Naive thymus-derived CD4-positive, alpha-beta T cell (primary cell): Measurements from ENCODE around the gene TSHZ3. TPM values are rescaled to one million over a fixed set of nuclear protein-coding genes. Genes with fewer than 3 reads are reported as not detected.

Experiments
- ATAC-seq: fragments of 150-1000 bp; cut with Tn5 transposase; 2 replicates; pipeline ENCODE4 v1.10.0; 2021; ENCODE audit warnings: mild to moderate bottlenecking, moderate library complexity
- CTCF ChIA-PET: fragments of 350-600 bp; sonication (Branson Sonifier 250); formaldehyde crosslinking; loops from one replicate; lab custom pipeline; 2021; ENCODE audit warnings: antibody characterized with exemption; lab: Charles Lee
- POLR2A ChIA-PET: fragments of 350-600 bp; sonication (Branson Sonifier 250); formaldehyde crosslinking; loops from one replicate; lab custom pipeline; 2021; ENCODE audit warnings: antibody characterized with exemption, inconsistent platforms; lab: Charles Lee
- DNase-seq, 9 donors: peaks; one replicate each; pipeline versions ENCODE4 v3.0.0 to v3.0.0-alpha.2; 2020 to 2022; ENCODE audit warnings: mixed read lengths in 1 of 9
- H3K27ac ChIP-seq: one replicate; pipeline ENCODE4 v1.7.0; 2013; ENCODE audit warnings: mild to moderate bottlenecking, low read depth, low read length, moderate library complexity
- H3K27me3 ChIP-seq, 2 donors: one replicate each; pipeline ENCODE4 v1.7.0; 2013; ENCODE audit warnings: low read length in 2 of 2, mild to moderate bottlenecking in 2 of 2, moderate library complexity in 2 of 2; ENCODE audit not compliant: control insufficient read depth in 2 of 2, insufficient read depth in 2 of 2
- H3K36me3 ChIP-seq, 3 experiments: 1 replicate in 2 of 3; 2 replicates in 1 of 3; pipeline ENCODE4 v1.7.0; 2013; ENCODE audit warnings: low read length in 3 of 3, mild to moderate bottlenecking in 3 of 3, moderate library complexity in 1 of 3; ENCODE audit not compliant: insufficient read depth in 3 of 3, control insufficient read depth in 2 of 3
- H3K4me1 ChIP-seq, 2 donors: one replicate each; pipeline ENCODE4 v1.7.0; 2013; ENCODE audit warnings: low read length in 2 of 2, mild to moderate bottlenecking in 2 of 2, moderate library complexity in 1 of 2; ENCODE audit not compliant: control insufficient read depth in 2 of 2, insufficient read depth in 2 of 2
- H3K4me3 ChIP-seq: 2 replicates; pipeline ENCODE4 v1.7.0; 2013; ENCODE audit warnings: mild to moderate bottlenecking, low read length
- H3K9me3 ChIP-seq, 3 experiments: 1 replicate in 2 of 3; 2 replicates in 1 of 3; pipeline ENCODE4 v1.7.0; 2013; ENCODE audit warnings: low read length in 3 of 3; ENCODE audit not compliant: control insufficient read depth in 2 of 3
- H3K27ac Mint-ChIP-seq, 9 donors: one replicate each; pipeline ENCODE4 v1.8.0; 2020 to 2022; ENCODE audit warnings: mixed read lengths in 9 of 9, mild to moderate bottlenecking in 8 of 9, moderate library complexity in 5 of 9, inconsistent platforms in 2 of 9
- H3K27me3 Mint-ChIP-seq, 5 donors: one replicate each; pipeline ENCODE4 v1.8.0; 2021 to 2022; ENCODE audit warnings: mixed read lengths in 5 of 5, mild to moderate bottlenecking in 1 of 5
- H3K36me3 Mint-ChIP-seq, 5 donors: one replicate each; pipeline ENCODE4 v1.8.0; 2020 to 2022; ENCODE audit warnings: mixed read lengths in 5 of 5, mild to moderate bottlenecking in 3 of 5, inconsistent platforms in 1 of 5
- H3K4me1 Mint-ChIP-seq, 7 donors: one replicate each; pipeline ENCODE4 v1.8.0; 2020 to 2022; ENCODE audit warnings: mixed read lengths in 7 of 7, mild to moderate bottlenecking in 3 of 7, inconsistent platforms in 1 of 7
- H3K4me3 Mint-ChIP-seq, 10 donors: one replicate each; pipeline ENCODE4 v1.8.0; 2020 to 2022; ENCODE audit warnings: mild to moderate bottlenecking in 10 of 10, mixed read lengths in 10 of 10, moderate library complexity in 6 of 10, inconsistent platforms in 2 of 10
- H3K9me3 Mint-ChIP-seq, 11 donors: one replicate each; pipeline ENCODE4 v1.8.0; 2020 to 2022; ENCODE audit warnings: mixed read lengths in 11 of 11, mild to moderate bottlenecking in 4 of 11, inconsistent platforms in 1 of 11, moderate library complexity in 1 of 11
- intact Hi-C, 2 donors: fragments of 100-400 bp; cut with micrococcal nuclease; formaldehyde crosslinking; loops; one replicate each; pipeline ENCODE4 v1.15.1; 2023
- polyA plus RNA-seq, 2 donors: library from polyadenylated mRNA; unstranded; fragments of 300-500 nt; fragmentation: Illumina TruSeq; gene quantifications; one replicate each; pipeline ENCODE4 v1.2.3, GENCODE V29; 2021
- total RNA-seq, 6 experiments: library from RNA in 5 of 6; stranded (reverse) in 5 of 6; gene quantifications; 1 replicate in 5 of 6; 2 replicates in 1 of 6; pipeline ENCODE4 v1.2.3 and lab custom pipeline; 2021 to 2026

TSHZ3 gene
- total and polyA plus RNA-seq, 7 experiments from 2014 or later = 0.08 to 6.0 (median 0.20) TPM; not detected in 1

DNA sequence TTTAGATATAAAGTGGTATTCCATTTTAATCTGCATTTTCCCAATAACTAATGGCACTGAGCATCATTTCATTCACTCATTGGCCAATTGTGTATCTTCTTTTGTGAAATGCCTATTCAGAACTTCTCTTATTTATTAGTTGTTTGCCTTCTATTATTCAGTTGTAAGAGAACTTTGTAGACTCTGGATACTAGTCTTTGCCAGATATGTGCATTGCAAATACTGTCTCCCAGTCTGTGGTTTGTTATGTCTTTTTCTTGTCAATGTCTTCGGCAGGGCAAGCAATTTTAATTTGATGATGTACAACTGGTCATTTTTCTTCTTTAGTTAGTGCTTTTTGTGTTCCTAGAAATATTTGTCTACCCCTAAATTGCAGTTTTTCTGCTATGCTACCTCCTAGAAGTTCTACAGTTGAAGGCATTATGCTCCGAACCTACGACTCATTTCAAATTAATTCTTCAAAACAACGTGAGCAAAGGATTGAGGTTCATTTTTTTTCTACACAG is 115.9 kb downstream of the TSHZ3 start:
- Mint-ChIP-seq H3K36me3 (no peaks in the 10 kb centered on the region), H3K27ac (no peak overlapping the region), H3K27me3 (peaks cover 10 to 27% (median 20%) of the 10 kb centered on the region in 5 donors), H3K9me3 (no peaks in the 10 kb centered on the region), H3K4me1 (no peaks in the 10 kb centered on the region), H3K4me3 (no peak overlapping the region)
- Histone ChIP-seq H3K9me3 (no peaks in the 10 kb centered on the region), H3K27ac (no peak overlapping the region), H3K36me3 (no peaks in the 10 kb centered on the region), H3K27me3 (no peaks in the 10 kb centered on the region), H3K4me3 (no peak overlapping the region), H3K4me1 (no peaks in the 10 kb centered on the region)
- no peak for DNase-seq
- CTCF ChIA-PET = no interaction called here
- intact Hi-C loops = no loop called here
- no peak for ATAC-seq
- POLR2A ChIA-PET = no interaction called here

GRCh38 chr19:31232871-31233270 is 116.4 kb downstream of the TSHZ3 start:
- no peak overlapping the region for H3K4me3 Mint-ChIP-seq
- peaks cover 0 to 2% (median 0%) of the 10 kb centered on the region in 5 donors for H3K36me3 Mint-ChIP-seq
- POLR2A ChIA-PET = no interaction called here
- no peak overlapping the region for H3K27ac Mint-ChIP-seq
- H3K4me3 ChIP-seq = no peak overlapping the region
- intact Hi-C loops = no loop called here
- ATAC-seq (no peak), DNase-seq (no peak)
- no peak overlapping the region for H3K27ac ChIP-seq
- no peaks in the 10 kb centered on the region for H3K27me3 ChIP-seq
- peaks cover 0 to 2% (median 0%) of the 10 kb centered on the region in 7 donors for H3K4me1 Mint-ChIP-seq
- H3K27me3 Mint-ChIP-seq = peaks cover 8 to 27% (median 18%) of the 10 kb centered on the region in 5 donors
- no peaks in the 10 kb centered on the region for H3K4me1 ChIP-seq
- H3K36me3 ChIP-seq = no peaks in the 10 kb centered on the region
- CTCF ChIA-PET = no interaction called here
- peaks cover 0 to under 1% (median 0%) of the 10 kb centered on the region in 11 donors for H3K9me3 Mint-ChIP-seq
- no peaks in the 10 kb centered on the region for H3K9me3 ChIP-seq

GRCh38 chr19:31232180-31232579 is 117.1 kb downstream of the TSHZ3 start:
- DNase-seq (no peak), ATAC-seq (no peak)
- H3K4me3 ChIP-seq = no peak overlapping the region
- Mint-ChIP-seq H3K27ac (no peak overlapping the region), H3K4me1 (peaks cover 0 to 5% (median 0%) of the 10 kb centered on the region in 7 donors), H3K4me3 (no peak overlapping the region), H3K27me3 (peaks cover 8 to 27% (median 18%) of the 10 kb centered on the region in 5 donors), H3K9me3 (peaks cover 0 to 3% (median 0%) of the 10 kb centered on the region in 11 donors), H3K36me3 (peaks cover 0 to 6% (median 0%) of the 10 kb centered on the region in 5 donors)
- ChIA-PET POLR2A (no interaction called here), CTCF (no interaction called here)
- no peaks in the 10 kb centered on the region for H3K36me3 ChIP-seq
- no peaks in the 10 kb centered on the region for H3K4me1 ChIP-seq
- no peaks in the 10 kb centered on the region for H3K9me3 ChIP-seq
- no peaks in the 10 kb centered on the region for H3K27me3 ChIP-seq
- H3K27ac ChIP-seq = no peak overlapping the region
- intact Hi-C loops = no loop called here

DNA sequence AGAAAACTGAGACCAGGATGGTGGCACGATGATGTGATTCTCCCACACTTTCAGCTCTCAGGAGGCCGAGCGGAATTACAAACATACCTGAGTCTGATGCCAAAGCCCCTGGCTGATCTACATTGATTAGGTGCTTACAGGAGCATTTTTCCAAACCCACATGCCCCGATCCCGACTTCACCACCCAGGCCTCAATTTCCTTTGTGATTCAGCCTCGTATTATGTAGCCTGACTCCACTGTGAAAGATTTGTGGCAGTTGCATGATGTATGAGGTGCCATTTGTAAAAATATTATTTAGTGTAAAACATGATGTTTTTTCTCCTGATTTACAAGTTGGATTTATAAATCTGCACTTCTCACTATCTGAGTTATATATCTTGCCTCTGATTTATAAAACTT is 118.0 kb downstream of the TSHZ3 start:
- Mint-ChIP-seq H3K4me1 (peaks cover 0 to 5% (median 0%) of the 10 kb centered on the region in 7 donors), H3K4me3 (no peak overlapping the region), H3K27ac (no peak overlapping the region), H3K36me3 (peaks cover 0 to 9% (median 0%) of the 10 kb centered on the region in 5 donors), H3K27me3 (peaks cover 2 to 22% (median 13%) of the 10 kb centered on the region in 5 donors), H3K9me3 (peaks cover 0 to 8% (median 0%) of the 10 kb centered on the region in 11 donors)
- ChIA-PET POLR2A (no interaction called here), CTCF (no interaction called here)
- intact Hi-C loops = no loop called here
- H3K9me3 ChIP-seq = no peaks in the 10 kb centered on the region
- no peaks in the 10 kb centered on the region for H3K27me3 ChIP-seq
- H3K36me3 ChIP-seq = no peaks in the 10 kb centered on the region
- H3K27ac ChIP-seq = no peak overlapping the region
- ATAC-seq = no peak
- H3K4me1 ChIP-seq = no peaks in the 10 kb centered on the region
- no peak for DNase-seq
- H3K4me3 ChIP-seq = no peak overlapping the region

DNA sequence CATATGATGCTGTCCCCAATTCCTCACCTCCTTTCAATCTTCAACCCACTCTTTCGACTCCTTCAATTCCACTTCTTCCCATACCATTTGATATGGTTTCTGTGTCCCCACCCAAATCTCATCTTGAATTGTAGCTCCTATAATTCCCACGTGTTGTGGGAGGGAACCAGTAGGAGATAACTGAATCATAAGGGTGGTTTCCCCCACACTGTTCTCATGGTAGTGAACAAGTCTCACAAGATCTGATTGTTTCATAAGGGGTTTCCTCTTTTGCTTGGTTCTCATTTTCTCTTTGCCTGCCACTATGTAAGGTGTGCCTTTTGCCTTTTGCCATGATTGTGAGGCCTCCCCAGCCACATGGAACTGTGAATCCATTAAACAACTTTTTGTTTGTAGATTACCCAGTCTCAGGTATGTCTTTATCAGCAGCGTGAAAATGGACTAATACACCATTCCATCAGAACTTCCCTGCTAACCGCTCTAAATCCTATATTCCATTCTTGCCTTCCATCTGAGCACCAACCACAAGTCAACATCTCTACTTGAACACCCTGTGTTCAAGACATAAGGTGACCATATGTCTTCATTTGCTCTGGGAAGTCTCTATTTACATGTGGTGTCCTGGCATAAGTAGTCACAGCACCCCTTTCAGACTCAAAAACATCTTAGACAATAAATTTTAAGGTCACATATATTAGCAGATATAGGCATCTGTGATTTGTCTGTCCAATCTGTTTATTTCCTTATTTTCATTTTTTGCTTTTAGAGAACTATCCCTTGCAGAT is 122.9 kb downstream of the TSHZ3 start:
- ChIA-PET POLR2A (no interaction called here), CTCF (no interaction called here)
- Histone ChIP-seq H3K27me3 (no peaks in the 10 kb centered on the region), H3K4me1 (no peaks in the 10 kb centered on the region), H3K36me3 (no peaks in the 10 kb centered on the region), H3K27ac (no peak overlapping the region), H3K4me3 (no peak overlapping the region), H3K9me3 (no peaks in the 10 kb centered on the region)
- peaks cover 0 to 6% (median 0%) of the 10 kb centered on the region in 5 donors for H3K27me3 Mint-ChIP-seq
- H3K36me3 Mint-ChIP-seq = peaks cover 0 to 9% (median 0%) of the 10 kb centered on the region in 5 donors
- H3K4me1 Mint-ChIP-seq = peaks cover 0 to 6% (median 0%) of the 10 kb centered on the region in 7 donors
- H3K9me3 Mint-ChIP-seq = peaks cover 0 to 11% (median 0%) of the 10 kb centered on the region in 11 donors
- H3K4me3 Mint-ChIP-seq = no peak overlapping the region
- H3K27ac Mint-ChIP-seq = no peak overlapping the region
- intact Hi-C loops = no loop called here
- no peak for DNase-seq
- no peak for ATAC-seq
